ENCODE measurements around the gene PCSK4. TPM values are rescaled to one million over a fixed set of nuclear protein-coding genes. Genes with fewer than 3 reads are reported as not detected.

Gene PCSK4
- total RNA-seq, 1 donor from 2014 or later = 2.5 TPM

DNA sequence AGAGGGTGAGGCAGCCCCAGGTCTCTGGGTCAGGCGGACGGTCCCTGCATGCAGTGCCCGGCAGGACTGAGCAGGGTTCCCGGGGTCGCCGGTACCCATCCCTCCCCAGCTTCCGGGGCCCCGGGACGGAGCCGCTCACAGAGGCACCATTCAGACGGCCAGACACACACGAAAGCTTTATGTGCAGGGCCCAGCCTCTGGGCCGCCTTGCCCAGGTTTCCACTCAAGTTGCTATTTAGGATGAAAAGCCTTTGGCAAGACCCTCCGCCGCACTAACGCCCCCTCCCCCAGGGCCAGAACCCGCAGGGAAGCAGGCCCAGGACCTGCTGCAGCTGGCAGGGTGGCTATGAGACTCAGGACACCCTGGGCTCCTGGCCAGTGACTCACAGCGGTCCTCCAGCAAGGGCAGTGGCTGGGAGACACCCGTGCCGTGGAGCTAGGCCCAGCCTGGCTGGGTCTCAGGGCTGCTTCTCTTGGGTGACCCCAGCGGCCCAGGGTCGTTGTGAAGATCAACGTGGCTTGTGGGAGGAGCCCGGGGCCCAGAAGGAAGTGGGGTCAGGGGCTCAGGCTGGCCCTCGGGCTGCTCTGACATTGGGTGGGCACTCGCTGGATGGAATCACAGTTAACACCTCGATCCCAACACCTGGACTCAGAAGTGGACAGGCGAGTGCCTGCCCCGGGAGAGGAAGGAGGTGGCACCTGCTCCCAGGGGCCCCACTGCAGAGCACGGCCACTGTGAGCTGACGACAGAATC is 16.0 kb downstream of the PCSK4 start:
- TF ChIP-seq, protein P1, sequence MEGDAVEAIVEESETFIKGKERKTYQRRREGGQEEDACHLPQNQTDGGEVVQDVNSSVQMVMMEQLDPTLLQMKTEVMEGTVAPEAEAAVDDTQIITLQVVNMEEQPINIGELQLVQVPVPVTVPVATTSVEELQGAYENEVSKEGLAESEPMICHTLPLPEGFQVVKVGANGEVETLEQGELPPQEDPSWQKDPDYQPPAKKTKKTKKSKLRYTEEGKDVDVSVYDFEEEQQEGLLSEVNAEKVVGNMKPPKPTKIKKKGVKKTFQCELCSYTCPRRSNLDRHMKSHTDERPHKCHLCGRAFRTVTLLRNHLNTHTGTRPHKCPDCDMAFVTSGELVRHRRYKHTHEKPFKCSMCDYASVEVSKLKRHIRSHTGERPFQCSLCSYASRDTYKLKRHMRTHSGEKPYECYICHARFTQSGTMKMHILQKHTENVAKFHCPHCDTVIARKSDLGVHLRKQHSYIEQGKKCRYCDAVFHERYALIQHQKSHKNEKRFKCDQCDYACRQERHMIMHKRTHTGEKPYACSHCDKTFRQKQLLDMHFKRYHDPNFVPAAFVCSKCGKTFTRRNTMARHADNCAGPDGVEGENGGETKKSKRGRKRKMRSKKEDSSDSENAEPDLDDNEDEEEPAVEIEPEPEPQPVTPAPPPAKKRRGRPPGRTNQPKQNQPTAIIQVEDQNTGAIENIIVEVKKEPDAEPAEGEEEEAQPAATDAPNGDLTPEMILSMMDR (conservative IDR thresholded peaks at IDR 0.05; ENCODE audit: low read depth, low read length) = no peak
- H3K4me3 ChIP-seq (ENCODE audit: low read depth, low read length) = no peak overlapping the region
- no peak for DNase-seq (ENCODE audit: low read depth)

DNA sequence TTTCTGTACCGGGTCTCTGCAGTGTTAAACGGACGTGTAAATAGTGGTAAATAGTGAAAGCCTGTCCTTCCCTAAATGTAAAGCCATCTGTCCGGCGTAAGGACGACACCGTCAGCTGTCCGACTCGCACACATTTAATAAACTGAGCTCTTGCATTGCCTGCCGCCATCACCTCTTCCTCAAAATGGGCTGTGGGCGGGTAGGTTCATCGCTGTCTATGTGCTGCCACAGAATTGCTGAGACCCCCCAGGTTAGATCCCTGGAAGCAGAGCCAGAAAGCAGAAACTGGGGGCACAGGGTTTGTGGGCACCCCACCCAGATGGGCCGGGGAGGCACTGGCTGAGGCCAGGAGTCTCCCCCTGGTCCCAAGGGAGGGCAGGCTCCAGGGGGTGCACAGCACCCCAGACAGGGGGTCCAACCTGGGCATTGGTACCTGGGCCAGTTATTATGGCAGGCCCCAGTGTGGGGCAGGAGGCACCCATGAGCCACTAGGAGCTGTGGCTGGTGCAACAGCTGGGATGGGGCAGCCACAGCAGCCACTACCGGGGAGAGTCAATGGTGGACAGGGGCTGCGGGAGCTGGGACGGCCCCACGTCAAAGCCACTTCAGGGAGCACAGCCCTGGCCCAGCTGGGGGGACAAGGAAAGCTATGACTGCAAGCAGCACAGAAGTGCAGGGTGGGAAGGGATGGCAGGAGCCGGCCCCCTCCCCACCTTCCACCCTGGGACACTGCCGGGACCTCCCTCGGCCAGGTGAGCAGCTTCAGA is 16.9 kb downstream of the PCSK4 start:
- no peak for DNase-seq (ENCODE audit: low read depth)
- H3K4me3 ChIP-seq (ENCODE audit: low read depth, low read length) = no peak overlapping the region
- TF ChIP-seq, protein P1 (conservative IDR thresholded peaks at IDR 0.05; ENCODE audit: low read depth, low read length) = no peak

DNA sequence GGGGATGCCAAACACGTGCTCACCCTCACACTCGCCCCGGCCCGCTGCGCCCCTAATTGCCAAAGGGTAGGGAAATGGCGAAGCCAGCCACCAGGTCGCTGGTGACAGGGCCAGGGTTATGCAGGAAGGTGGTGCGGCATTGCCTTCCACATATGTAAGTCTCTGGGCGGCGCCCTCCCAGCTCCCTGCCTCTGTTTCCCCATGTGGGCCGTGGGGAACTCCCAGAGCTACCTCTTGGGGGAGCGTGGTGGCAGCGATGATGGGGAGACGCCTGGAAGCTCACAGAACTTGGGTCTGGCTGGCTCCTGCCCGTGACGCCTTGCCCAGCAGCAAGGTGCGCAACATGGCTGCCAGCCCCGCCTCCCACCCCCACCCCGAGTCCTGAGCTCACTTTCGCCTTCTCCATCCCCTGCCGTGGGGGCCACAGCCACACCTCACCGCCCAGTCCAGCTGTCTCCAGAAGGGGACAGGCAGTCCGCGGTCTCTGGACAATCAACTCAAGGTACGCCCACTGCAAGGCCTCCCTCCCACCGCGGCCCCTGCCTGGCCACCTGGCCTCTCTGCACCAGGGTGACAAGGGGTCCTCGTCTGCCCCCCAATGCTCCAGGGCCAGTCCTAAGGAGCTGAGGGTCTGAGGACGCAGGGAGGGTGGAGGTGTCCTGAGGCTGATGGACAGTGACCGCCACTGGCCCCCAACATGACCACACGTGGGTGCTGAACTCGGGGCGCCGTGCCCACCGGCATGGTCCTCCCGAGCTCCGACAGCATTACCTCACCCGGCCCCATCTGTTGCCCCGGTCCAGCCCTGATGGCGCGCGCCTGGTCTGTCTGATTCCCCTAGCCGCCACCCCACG is 17.7 kb downstream of the PCSK4 start:
- TF ChIP-seq, protein P1 (conservative IDR thresholded peaks at IDR 0.05; ENCODE audit: low read depth, low read length) = no peak
- DNase-seq (ENCODE audit: low read depth) = no peak
- no peak overlapping the region for H3K4me3 ChIP-seq (ENCODE audit: low read depth, low read length)

DNA sequence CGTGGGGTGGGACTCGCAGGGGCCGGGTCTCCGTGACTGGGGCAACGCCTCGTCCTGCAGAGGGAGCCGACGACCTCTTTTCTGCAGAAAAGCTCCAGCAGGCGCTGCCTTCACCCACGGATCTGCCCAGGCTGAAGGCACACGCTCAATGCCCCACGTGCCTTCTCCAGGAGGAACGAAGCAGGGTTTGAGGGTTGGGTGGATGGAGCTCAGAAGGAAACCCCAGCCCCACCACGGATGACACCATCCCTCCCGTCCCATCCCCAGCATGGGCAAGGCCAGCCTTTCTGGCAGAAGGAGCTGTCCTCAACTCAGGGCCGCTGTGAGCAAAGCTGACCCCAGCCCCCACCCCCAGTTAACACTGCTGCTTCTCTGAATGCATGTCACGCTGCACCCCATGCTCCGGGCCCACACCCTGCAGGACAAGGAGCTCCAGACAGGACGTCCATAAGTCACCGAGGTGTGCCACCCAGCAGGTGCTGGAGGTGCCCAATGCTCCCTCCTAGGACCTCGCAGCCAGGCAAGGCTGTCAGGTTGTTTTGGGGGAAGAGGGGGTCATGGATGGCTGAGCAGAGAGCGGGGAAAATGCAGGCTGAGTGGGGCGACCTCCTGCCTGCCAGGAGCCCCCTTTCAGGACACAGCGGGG is 18.5 kb downstream of the PCSK4 start:
- H3K4me3 ChIP-seq (ENCODE audit: low read depth, low read length) = no peak overlapping the region
- DNase-seq (ENCODE audit: low read depth) = no peak
- TF ChIP-seq, protein P1 (conservative IDR thresholded peaks at IDR 0.05; ENCODE audit: low read depth, low read length) = peak; percentile 28

DNA sequence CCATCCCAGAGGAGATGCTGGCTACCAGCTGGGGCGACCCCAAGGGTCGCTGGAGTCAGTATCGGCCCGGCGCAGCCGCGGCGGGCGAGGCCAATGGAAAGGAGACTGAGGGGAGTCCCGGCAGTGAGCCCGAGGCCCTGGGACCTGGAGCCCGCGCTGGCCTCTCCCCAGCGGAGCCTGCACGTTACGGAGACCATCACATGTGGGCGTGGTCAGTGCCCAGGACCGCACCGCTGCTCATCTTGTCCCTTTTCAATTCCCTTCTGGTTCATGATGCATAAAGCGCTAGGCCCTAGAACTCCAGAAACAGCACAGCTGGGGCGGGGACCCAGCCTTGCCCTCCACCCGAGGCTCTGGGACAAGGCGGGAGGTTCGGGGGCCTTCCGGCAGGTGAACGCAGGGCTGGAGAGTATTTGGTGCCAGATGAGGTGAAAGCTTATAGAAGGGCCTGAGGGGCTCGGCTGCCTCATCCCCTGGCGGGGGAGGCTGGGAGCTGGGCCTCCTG is 19.1 kb downstream of the PCSK4 start:
- DNase-seq (ENCODE audit: low read depth) = no peak
- TF ChIP-seq, protein P1 (conservative IDR thresholded peaks at IDR 0.05; ENCODE audit: low read depth, low read length) = no peak
- H3K4me3 ChIP-seq (ENCODE audit: low read depth, low read length) = peak overlapping the region; percentile 46

DNA sequence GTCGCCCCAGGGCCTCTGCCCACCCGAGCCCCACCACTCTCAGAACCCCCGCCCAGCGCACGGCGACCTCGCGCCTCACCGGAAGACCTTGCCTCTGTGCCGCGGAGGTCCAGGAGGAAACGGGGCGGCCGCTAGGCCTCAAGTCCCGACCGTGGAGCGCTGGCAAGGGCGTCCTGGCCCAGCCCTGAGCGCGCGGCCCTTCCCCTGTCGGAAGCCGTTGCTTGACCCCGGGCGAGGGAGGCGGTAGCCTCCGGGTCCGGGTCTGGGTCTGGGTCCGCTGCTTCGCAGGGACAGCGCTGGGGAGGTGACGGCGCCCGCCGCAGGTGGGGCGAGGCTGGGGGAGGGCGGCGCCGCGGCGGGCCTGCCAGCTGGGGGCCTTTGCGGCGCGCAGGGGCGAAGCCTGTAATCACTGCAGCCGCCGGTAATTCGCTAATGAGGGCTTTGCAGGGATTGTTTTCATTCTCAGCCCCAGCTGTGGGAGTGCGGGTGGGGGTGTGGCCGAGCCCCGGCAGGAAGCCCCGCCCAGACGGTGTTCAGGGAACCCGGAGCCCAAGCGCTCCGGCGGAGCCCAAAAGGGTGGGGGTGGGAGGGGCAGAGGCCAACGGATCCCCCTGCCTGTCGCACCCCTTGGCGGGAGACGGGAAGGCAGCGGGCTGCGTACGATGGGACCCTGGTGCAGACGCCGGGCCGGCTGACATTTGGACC is 19.7 kb downstream of the PCSK4 start:
- peak overlapping the region; percentile 46 for H3K4me3 ChIP-seq (ENCODE audit: low read depth, low read length)
- TF ChIP-seq, protein P1 (conservative IDR thresholded peaks at IDR 0.05; ENCODE audit: low read depth, low read length) = no peak
- no peak for DNase-seq (ENCODE audit: low read depth)
